ENCODE results near the gene CCDC191. TPM values are rescaled to one million over a fixed set of nuclear protein-coding genes. Genes with fewer than 3 reads are reported as not detected.

CCDC191 gene
- total RNA-seq, 4 donors from 2014 or later: 3.2 to 4.6 (median 4.3) TPM

DNA sequence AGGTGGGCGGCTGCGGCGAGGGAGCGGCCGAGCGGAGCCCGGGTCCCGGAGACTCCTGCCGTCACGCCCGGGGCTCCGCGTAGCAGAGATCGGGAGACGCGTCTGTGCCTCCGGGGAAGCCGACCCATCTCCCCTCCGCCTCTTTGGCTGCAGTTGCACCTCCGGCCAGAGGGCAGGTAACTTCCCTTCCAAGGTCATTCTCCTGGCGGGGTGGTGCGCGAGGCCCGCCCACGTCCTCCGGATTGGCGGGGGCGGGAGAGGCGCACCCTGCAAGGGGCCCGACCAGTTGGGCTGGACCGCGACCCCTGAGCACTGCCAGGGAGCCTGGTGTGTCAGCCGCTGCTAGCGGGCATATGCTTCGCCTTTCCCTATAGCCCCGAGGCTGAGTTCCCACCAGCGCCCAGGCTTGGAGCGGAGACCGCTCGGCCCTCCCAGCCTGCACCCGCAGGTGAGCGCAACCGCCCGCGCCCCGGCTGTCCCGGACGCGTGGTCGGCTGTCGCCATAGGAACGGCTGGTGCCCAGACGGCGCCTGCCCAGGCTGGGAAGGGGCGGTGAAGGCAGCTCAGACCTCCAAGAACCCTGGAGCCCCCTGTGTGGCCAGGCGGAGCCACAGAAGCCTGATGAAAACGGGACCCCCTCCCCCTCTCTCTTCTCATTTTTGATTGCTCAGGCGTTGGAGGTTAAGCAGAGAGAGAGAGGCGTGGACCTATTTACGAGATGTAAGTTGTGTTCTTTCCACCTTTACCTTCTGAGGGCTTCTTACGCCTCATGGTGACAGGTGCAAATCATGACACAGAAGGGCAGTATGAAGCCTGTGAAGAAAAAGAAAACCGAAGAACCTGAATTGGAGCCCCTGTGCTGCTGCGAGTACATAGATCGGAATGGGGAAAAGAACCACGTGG, 108.1 kb downstream of the CCDC191 start:
- DNase-seq (ENCODE audit: extremely low spot score): no peak
- intact Hi-C loops (cut with DNase I): no loop called here
- Histone ChIP-seq H3K27me3 (no peaks in the 10 kb centered on the region), H3K27ac (replicated peaks in 1 of 4) (peak overlapping the region; percentile 53 to 81 (median 67)), H3K4me1 (peaks cover 5 to 17% (median 12%) of the 10 kb centered on the region in 4 donors), H3K36me3 (no peaks in the 10 kb centered on the region), H3K4me3 (peak overlapping the region; percentile 65 to 86 (median 83)), H3K9me3 (no peaks in the 10 kb centered on the region)
- TF ChIP-seq EP300 (IDR thresholded peaks at IDR 0.05): no peak
- no peak for TF ChIP-seq POLR2AphosphoS5 (IDR thresholded peaks at IDR 0.05)
- TF ChIP-seq, protein P1, sequence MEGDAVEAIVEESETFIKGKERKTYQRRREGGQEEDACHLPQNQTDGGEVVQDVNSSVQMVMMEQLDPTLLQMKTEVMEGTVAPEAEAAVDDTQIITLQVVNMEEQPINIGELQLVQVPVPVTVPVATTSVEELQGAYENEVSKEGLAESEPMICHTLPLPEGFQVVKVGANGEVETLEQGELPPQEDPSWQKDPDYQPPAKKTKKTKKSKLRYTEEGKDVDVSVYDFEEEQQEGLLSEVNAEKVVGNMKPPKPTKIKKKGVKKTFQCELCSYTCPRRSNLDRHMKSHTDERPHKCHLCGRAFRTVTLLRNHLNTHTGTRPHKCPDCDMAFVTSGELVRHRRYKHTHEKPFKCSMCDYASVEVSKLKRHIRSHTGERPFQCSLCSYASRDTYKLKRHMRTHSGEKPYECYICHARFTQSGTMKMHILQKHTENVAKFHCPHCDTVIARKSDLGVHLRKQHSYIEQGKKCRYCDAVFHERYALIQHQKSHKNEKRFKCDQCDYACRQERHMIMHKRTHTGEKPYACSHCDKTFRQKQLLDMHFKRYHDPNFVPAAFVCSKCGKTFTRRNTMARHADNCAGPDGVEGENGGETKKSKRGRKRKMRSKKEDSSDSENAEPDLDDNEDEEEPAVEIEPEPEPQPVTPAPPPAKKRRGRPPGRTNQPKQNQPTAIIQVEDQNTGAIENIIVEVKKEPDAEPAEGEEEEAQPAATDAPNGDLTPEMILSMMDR (IDR thresholded peaks at IDR 0.05): no peak
- no peak for TF ChIP-seq POLR2A (IDR thresholded peaks at IDR 0.05; ENCODE audit: low read depth)
- 19% methylated on average over 8 of the region's 65 CpGs for WGBS

DNA sequence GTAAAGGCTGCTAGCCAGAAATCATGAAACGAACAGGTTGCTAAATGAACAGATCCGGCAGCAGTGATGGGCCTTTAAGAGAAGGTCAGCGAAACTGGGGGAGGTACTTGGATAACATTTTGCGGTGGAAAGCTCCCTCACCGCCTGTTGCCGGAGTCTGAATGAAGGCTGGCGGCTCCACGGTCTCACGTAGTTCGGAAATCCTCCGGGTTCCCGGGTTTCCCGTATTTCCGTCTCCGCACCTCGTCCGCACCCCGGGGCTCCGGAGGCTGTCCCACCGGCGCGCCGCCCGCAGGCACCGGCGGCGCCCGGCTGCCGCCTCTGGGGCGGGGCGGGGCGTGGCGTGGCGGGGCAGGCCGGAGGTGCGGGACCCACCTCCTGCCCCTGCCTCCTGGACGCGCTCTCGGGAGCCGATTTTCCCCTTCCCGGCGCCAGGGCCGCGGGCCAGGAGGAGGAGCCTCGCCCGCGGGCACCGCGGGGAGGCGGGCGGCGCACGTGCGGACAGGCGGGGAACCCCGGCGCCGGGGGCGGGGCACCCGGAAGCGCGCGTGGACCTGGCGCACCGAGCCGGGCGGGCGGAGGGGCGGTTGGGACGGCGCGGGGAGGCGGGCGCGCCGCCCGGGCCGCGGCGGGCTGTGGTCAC, 108.8 kb downstream of the CCDC191 start, which contains the start of gene ZDHHC23:
TSS of gene ZDHHC23 (plus strand) at position 642 of the 643 bp plus-strand sequence. CDS start 790 bp downstream, outside the sequence.
- no peak for DNase-seq (ENCODE audit: extremely low spot score)
- Histone ChIP-seq H3K4me1 (peaks cover 5 to 17% (median 12%) of the 10 kb centered on the region in 4 donors), H3K4me3 (peak within 1 kb of the TSS; percentile 65 to 86 (median 83)), H3K36me3 (no peaks in the 10 kb centered on the region), H3K27me3 (no peaks in the 10 kb centered on the region), H3K27ac (replicated peaks in 1 of 4) (peak within 1 kb of the TSS; percentile 69 to 81 (median 70)), H3K9me3 (no peaks in the 10 kb centered on the region)
- 0% methylated on average over 13 of the region's 80 CpGs for WGBS
- intact Hi-C loops (cut with DNase I): no loop called here
- TF ChIP-seq POLR2AphosphoS5 (IDR thresholded peaks at IDR 0.05) (no peak), POLR2A (IDR thresholded peaks at IDR 0.05; ENCODE audit: low read depth) (no peak), EP300 (IDR thresholded peaks at IDR 0.05) (no peak)
- TF ChIP-seq, protein P1 (IDR thresholded peaks at IDR 0.05): no peak

DNA sequence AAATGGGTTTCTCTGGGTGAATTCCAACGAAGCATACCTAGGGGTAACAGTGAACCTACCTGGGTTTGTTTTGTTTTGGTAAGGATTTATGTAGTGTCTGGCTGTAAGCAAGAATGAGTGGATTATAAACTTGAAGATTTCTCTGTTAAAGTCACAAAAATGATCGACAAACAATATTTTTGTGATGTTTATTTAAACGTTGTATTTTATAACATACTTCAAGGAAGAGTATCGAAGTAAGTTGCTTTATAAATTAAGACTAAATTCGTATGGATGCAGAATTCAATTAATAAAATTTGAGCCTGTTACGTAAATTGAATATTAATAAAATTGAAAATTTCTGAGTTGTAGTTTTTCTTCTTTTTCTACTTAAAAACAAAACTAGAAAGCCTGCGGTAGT, 109.5 kb downstream of the CCDC191 start:
- Histone ChIP-seq H3K27ac (replicated peaks in 1 of 4) (peak overlapping the region; percentile 69 to 81 (median 70)), H3K9me3 (no peaks in the 10 kb centered on the region), H3K27me3 (no peaks in the 10 kb centered on the region), H3K4me3 (peak overlapping the region; percentile 65 to 86 (median 83)), H3K36me3 (no peaks in the 10 kb centered on the region), H3K4me1 (peaks cover 5 to 17% (median 12%) of the 10 kb centered on the region in 4 donors)
- no peak for TF ChIP-seq POLR2AphosphoS5 (IDR thresholded peaks at IDR 0.05)
- TF ChIP-seq, protein P1 (IDR thresholded peaks at IDR 0.05): no peak
- no peak for TF ChIP-seq POLR2A (IDR thresholded peaks at IDR 0.05; ENCODE audit: low read depth)
- TF ChIP-seq EP300 (IDR thresholded peaks at IDR 0.05): no peak
- DNase-seq (ENCODE audit: extremely low spot score): no peak
- WGBS: 84% methylated on average over 7 of the region's 7 CpGs
- intact Hi-C loops (cut with DNase I): no loop called here

DNA sequence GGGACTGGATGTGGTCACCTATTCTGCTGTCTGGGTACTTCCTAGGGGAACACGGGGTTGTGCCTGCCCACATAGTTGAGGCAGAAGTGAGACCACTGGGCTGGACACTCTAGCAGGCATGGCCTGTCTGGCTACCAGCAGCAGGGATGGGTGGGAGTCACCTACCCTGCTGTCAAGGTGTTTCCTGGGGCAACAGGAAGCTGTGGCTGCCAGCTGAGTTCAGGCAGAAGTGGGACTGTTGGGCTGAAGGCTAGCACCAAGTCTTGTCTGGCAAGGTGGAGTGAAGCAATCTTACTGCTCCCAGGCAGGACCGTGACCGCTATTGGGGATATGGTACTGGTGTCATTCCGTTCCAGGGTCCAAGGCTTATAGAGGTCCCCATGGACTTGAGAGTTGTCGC, 128.8 kb downstream of the CCDC191 start:
- no peak overlapping the region for H3K27ac ChIP-seq (replicated peaks in 1 of 4)
- H3K36me3 ChIP-seq: no peaks in the 10 kb centered on the region
- no peaks in the 10 kb centered on the region for H3K27me3 ChIP-seq
- intact Hi-C loops (cut with DNase I): no loop called here
- no peak overlapping the region for H3K4me3 ChIP-seq
- no peaks in the 10 kb centered on the region for H3K4me1 ChIP-seq
- no peak for DNase-seq (ENCODE audit: extremely low spot score)
- peaks cover 0 to 17% (median 7%) of the 10 kb centered on the region in 4 donors for H3K9me3 ChIP-seq
- WGBS: no CpG with 5 or more reads among the region's 5 CpGs
- TF ChIP-seq POLR2A (IDR thresholded peaks at IDR 0.05; ENCODE audit: low read depth) (no peak), POLR2AphosphoS5 (IDR thresholded peaks at IDR 0.05) (no peak), EP300 (IDR thresholded peaks at IDR 0.05) (no peak)
- TF ChIP-seq, protein P1 (IDR thresholded peaks at IDR 0.05): no peak

Measured in esophagus muscularis mucosa (tissue), 4 donors.